NCI-H2171 treated with DMSO at 0.1 percent for 48 hours (cell line): ENCODE measurements around the gene FCER2.

Source experiments
- DNase-seq: peaks from one replicate; lab custom pipeline; 2025; lab: John Stamatoyannopoulos, UW

FCER2 gene

DNA sequence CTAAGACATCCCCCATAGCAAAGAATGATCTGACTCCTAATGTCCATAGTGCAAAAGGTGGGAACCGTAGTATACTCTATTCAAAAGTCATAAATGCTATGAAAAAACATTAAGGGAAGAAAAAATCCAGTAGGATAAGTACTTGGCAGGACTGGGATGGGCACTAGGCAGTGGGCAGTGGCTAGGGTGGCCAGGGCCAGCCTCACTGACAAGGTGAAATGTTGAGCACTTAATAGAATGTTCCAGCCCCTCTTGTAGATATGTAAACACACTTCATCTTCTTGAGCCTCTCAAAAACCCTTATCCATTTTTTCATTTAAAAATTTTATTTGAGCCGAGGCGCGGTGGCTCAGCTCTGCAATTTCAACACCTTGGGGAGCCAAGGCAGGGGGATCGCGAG lies 31.4 kb upstream of the FCER2 start:
- DNase-seq: no peak

DNA sequence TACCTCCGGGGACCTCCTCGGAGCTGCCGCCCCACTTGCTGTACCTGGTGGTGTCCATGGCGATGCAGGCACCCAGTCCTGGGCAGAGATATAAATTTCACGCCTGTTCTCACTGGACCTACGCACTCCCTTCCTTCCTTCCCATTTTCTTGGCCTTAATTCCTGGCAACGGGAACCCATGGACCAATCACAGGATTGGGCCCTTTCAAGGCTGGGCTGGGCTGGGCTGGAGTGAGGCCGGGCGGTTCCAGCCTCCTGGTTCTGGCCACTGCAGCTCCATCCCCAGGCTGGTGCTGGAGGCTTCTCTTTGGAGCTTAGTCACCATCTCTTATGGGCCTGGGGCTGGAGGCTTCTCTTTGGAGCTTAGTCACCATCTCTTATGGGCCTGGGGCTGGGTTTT lies 30.1 kb upstream of the FCER2 start, which contains the start of gene CLEC4G:
Gene CLEC4G (minus strand): TSS at position 66 of the 400 bp plus-strand sequence. CDS start 8 bp downstream, at position 58.
- no peak for DNase-seq

DNA sequence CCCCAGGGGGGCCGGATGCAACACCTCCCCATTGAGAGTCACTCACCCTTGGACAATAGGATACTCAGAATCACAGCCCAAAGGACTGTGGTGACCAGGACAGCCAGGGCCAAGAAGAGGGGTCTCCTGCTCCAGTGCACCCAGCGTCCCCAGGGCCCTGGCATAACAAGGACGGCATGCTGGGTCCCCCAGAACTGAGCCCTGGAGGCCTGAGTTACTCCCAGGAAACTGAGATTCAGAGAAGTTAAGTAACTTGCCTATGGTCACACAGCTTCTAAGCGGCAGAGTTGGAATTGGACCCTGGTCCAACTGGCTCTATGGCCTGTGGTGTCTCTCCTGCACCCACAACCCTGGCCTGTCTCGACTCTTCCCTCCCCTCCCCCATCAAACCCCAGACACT lies 29.7 kb upstream of the FCER2 start:
- DNase-seq: no peak

DNA sequence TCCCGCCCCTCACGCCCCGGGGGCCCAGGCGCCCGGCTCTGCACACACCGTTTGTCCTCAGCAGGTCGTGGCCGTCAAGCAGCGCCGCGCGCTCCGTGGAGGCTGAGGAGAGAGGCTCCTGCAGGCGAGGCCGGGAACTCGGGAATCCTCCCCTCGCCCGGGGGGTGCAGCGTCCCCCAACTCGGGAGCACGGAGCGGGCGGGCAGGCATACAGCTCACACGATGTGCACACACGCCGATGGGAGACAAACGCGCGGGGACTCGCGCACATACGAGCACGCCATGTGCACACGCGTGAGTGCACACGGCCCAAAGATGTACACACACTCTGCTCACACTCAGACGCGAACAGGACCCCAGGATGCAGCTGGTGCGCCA lies 29.3 kb upstream of the FCER2 start:
- no peak for DNase-seq

DNA sequence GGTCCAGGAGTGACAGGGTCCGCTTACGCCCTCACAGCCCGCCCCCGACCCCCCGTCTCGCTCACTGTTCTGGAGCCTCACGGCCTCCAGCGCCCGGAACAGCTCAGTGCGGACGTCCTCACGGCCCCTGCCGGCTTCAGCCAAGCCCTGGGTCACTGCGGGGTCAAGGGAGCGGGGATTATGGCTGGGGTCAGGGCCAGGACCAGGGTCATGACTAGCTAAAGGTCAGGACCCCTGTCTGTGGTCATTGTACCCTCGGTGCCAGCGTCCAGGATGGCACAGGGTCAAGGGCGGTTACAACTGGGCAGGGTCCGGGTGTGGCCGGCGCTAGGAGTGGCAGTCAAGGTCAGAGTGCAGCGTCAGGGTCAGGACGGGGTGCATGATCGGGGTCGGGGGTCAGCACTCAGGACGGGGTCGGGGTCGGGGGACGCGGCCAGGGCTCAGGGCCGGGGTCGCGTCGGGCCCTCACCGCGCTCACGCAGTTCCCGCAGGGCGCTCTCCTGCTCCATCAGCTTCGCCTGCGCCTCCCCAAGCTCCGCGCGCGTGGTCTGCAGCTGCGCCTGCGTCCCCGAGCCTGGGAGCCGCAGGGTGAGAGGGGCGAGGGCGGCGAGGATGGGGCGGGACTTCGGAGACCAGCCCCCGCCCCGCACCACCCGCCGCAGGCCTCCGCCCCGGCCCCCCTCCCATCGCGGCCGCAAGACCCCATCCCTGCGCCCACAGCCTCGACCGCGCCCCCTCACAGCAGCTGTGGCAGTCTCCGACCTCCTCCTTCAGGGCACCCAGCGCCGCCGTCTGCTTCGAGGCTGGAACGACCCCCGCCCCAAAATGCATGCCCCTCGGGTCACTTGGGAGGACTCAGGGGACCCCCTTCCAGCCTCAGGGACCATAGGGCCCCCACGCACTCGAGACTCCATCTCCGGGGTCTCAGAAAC lies 28.6 kb upstream of the FCER2 start:
- DNase-seq: no peak

DNA sequence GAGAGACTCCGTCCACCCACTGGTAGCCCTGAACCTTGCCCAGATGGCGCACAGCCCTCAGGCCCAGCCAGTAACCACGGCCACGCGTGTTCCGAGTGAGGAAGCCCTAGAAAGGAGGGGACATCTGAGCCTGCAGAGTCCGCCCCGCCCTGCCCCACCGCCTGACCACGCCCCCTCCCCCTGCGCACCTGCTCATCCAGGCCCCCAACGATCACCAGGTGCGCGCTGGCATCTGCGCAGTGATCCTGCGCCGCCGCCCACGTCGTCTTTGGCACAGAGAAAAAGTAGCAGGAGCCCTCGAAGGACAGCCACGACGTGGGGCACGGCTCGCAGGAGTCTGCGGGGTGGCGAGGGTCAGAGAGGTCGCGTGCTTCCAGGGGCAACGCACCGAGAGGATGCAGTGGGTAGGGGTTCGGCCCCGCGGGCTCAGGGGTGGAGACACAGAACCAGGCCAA lies 27.9 kb upstream of the FCER2 start:
- peak; percentile 73 for DNase-seq

DNA sequence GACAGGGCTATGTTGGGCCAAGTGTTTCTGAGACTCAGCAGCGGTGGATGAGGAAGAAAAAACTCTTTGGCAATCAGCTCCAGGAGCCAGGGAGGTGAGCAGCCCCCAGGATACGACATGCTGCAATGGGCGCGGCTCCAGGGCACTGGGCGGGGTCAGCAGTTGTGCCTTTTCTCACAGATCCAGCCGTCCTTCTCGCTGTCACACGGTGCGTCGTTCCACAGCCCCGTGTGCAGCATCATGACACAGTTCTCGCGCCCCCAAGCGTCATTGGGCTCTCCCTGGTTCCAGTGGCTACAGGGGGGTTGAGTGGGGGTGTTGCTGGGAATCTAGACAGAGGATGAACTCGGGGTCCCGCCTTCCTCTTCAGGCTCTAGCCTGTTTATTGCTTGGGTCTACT lies 27.3 kb upstream of the FCER2 start:
- peak; percentile 16 for DNase-seq

DNA sequence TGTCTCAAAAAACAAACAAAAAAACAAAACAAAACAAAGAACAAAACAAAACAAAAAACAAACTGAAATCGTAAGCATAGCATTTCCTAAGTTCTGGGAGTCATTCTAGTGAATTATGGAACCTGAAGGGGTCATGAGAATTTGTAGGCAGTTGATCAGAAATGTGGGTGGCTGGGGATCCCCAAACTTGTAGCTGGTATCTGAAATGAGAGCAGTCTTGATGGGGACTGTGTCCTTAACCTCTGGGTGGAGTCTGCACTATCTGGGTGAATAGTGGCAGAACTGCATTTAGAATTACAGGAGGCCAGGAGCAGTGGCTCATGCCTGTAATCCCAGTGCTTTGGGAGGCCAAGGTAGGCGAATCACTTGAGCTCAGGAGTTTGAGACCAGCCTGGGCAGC lies 23.9 kb upstream of the FCER2 start:
- no peak for DNase-seq

DNA sequence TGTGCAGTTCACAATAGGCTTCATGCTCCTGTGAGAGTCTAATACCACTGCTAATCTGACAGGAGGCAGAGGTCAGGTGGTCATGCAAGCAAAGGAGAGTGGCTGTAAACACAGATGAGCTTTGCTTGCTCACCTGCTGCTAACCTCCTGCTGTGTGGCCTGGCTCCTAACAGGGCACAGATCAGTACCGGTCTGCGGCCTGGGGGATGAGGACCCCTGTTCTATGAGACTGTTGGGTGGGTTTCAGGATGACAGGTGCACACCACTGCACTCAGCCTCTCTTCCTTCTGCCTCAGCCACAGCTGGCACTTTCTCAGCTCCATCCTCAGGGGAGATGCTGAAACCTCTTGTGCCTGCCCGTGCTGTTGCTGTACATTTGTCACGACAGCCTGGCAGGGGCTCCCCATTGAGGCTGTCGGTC lies 20.3 kb upstream of the FCER2 start:
- DNase-seq: peak; percentile 97

DNA sequence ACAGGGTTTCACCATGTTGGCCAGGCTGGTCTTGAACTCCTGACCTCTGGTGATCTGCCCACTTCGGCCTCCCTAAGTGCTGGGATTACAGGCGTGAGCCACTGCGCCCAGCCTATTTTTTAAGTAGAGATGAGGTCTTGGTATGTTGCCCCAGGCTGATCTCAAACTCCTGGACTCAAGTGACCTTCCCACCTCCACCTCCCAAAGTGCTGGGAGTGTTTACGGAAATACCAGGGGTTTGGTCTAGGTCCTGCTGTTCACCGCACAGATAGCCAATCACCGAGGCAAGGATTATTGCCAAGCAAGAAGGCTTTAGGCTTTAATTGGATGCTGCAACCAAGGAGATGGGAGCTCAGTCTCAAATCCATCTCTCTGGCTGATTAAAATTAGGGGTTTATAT lies 18.4 kb upstream of the FCER2 start:
- DNase-seq: no peak

DNA sequence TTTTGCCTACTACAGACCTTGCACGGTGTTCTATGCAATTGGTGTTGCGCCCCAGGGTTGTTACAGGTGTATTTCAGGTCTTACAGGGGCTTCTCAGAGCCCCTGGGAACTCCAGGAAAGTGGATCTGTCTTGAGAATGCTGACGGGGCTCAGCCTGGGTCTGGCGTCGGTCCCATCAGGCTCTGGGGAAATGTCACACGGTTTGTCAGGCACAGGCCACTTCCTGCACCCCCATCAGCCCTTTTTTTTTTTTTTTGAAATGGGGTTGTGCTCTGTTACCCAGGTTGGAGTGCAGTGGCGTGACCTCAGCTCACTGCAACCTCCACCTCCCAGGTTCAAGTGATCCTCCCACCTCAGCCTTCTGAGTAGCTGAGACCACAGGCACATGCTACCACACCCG lies 16.7 kb upstream of the FCER2 start:
- DNase-seq: no peak

DNA sequence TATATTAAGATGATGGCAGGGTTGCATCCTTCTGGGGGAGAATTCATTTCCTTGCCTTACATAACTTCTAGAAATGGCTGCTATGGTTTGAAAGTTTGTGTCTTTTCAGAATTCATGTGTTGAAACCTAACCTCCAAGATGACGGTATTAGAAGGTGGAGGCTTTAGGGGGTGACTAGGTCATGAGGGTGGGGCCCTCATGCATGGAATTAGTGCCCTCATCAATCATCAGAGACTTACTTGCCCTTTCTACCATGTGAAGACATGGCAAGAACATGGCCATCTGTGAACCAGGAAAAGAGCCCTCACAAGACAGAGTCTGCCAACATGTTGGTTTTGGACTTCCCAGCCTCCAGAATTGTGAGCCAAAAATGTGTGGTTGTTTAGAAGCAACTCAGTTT lies 14.8 kb upstream of the FCER2 start:
- no peak for DNase-seq

DNA sequence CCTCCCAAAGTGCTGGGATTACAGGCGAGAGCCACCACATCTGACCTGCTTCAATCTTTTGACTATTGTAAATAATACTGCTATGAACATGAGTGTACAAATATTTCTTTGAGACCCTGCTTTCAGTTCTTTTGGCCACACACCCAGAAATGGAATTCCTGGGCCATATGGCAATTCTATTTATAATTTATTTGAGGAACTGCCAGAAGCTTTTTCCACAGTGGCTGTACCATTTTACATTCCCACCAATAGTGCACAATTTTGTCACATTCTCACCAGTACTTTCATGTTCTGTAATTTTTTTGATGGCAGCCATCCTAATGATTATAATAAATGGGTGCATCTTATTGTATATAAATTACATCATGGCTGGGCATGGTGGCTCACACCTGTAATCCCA lies 13.7 kb upstream of the FCER2 start:
- no peak for DNase-seq

DNA sequence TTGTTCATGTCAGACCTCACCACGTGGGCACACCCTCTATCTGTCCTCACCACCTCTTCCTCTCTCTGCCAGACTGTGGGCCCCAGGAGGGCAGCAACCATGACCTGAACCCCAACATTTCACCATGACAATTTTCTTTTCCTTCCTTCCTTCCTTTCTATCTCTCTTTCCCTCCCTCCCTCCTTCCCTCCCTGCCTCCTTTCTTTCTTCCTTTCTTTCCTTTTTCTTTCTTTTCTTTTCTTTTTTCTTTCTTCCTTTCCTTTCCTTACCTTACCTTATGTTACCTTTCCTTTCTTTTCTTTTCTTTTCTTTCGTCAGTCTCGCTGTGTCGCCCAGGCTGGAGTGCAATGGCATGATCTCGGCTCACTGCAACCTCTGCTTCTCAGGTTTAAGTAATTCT lies 8.7 kb upstream of the FCER2 start:
- no peak for DNase-seq

DNA sequence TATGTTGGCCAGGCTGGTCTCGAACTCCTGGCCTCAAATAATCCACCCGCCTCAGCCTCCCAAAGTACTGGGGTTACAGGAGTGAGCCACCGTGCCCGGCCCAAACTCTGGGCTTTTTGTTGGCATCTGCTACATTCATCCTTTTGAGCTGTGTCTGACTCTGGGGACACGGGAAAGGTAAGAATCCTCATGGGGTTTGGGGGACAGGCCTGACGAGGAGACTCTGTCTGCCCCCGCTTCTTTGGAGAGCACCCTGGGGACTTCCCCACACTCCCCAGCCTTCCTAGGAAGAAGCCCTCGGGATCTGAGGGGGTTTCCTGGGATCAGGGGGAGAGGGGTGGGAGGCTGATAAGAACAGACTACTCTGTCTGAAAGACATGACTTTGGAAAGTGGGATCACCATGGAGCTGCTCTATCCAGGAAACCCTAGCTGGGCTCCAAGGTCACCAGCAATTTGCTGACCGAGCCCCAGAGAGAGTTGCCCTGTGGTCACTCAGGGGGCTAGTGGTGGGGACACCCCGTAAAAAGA lies 8.1 kb upstream of the FCER2 start:
- DNase-seq: no peak

DNA sequence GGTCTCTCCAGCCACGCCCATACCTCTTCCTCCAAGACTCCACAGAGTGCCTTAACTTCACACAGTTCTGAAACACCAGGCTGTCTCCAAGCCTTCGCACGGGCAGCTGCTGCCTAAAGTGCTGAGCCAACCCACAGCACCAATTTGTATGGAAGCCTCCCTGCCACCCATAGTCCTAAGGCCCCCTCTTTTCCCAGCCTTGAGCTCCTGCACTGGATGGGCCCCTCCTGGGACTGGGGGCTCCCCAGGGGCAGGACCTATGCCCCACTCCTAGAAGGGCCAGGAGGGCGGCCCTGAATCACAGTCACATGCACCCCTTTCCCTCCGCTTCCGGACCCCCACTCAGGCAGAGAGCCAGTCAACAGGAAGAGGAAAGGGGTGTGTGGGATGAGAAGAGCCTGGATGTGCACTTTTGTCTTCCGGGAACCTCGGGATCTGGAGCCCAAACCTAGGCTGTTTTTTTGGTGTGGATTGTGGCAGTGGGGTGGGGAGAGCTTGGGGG lies 5.1 kb upstream of the FCER2 start:
- no peak for DNase-seq

DNA sequence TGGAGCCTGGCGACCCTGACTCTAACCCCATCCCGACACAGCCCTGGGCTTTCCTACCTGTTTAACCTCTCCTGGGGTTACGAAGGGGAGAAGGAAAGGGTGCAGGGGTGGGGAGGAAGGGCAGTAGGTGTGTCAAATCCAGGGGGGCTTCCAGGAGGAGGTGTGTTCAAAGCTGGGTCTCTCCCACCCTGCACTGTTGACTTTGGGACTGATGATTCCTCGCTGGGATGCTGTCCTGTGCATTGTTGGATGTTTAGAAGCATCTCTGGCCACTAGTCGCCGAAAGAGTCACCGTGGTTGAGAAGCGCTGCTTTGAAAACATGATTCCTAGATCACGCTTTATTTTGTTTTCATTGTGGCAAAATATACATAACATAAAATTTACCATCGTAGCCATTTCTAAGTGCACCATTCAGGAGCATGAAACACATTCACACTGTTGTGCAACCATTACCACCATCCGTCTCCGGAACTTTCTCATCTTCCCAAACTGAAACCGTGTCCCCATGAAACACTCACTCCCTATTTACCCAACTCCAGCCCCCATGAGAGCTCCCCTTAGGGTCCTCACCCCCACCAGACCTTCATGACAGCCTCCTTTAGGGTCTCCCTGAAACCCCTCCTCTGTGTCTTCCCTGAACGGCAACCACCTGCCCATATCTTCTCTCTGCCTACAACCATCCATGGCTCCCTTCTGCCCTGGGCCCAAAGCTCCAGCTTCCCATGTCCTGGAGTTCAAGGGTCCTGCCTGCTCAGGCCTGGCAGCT lies 4.4 kb upstream of the FCER2 start:
- DNase-seq: no peak

DNA sequence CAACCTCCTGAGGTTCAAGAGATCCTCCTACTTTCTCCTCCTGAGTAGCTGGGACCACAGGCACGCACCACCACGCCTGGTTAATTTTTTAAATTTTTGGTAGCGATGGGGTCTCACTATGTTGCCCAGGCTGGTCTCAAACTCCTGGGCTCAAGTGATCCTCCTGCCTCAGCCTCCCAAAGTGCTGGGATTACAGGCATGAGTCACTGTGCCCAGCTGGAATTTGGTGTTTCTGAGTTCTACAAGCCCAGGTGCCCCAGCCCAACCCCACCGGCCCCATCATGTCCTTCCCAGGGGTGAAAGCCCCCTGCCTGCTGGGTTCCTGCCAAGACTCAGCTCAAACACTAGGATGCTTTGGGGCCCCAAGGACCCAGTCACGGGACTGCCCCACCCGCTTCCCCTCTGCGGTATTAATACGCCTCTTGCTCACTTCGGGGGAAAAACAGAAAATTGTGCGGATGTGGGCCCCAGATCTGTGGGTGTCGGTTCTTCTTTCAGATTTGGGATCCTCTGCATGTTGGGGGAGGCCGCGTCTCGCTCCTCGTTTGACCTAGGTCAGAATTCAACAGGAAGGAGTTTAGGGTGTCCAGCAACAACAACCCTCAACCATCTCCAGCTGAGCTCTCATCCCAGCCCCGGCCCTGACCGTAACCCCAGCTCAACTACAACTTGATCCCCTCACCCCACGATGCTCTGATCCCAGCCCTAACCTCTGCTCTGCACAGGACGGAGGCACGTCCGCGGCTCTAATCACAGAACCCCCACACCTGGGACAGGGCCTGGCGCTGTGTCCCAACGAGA lies 3.7 kb upstream of the FCER2 start:
- DNase-seq: no peak

DNA sequence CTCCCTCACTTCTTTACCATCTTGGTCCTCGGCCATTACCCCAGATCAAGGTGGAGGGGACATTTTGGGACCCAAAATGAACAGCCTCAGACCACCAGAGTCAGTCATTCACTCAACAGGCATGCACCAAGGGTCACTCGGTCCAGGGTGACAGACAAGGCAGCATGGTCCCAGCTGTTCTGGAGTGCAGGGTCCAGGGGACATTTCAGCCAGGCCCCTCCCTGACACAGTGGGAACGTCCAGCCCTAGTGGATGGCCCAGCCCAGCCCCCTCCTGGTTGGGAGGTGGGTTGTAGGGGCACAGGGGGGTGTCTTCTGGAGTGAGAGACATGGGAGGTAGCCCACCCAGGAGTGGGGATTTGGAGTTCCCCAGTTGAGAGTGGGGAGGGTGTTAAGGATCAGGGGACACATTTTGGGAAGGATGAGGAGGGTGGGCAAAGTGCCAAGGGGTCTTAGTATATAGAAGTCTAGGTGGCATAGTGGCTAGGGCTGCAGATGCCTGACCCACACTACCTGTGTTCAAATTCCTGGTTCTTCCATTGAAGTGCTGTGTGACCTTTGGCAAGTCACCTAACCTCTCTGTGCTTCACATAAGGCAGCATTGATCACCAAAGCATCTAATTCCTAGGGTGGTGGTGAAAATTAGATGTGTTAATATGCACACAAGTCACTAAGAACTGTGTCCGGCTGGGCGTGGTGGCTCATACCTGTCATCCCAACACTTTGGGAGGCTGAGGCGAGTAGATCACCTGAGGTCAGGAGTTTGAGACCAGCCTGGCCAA lies 2.5 kb upstream of the FCER2 start:
- no peak for DNase-seq

DNA sequence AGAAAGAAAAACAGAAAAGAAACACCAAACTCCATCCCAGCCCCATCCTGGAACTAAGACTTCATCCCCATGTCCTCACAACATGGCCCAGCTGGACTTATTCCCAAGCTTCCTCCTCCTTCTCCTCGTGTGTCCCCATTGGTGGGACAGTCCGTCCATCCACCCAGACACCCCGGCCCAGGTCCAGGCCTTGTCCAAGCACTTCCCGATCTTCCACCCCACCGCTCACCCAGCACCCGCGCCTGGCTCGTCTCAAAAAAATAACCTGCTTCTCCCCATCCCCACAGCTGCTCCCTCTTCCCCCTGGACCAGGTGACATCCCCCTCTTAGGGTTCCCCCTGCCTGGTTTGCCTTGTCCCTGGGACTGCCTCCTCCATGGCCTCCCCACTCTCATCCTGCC lies 1.4 kb upstream of the FCER2 start:
- no peak for DNase-seq

DNA sequence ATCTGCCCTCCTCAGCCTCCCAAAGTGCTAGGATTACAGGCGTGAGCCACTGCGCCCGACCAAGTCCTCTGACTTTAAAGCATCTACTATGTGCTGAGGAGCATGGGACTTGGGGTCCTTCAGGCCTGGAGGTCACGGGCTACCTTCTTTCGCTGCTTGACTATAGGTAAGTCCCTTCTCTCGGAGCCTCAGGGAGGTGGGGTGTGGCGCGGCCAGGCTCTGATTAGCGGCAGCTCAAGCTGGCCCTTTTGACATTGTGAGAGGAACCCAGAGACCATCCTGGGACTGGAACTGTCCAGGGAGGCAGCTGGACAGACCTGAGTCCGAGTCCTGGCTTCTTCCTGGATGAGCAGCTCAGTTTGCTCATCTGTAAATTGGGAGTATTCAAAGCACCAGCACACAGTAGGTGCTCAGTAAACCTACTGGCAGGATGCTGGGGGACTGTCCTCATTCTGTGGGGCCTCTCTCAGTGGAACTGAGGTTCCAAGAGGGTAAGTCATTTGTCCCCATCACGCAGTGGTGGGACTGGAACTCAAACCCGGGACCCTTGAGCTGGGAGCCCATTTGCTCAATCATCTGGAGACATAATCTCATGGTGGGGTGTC lies 780 bp downstream of the FCER2 start:
- no peak for DNase-seq
